ENCODE measurements around the gene HIC1. TPM values are rescaled to one million over a fixed set of nuclear protein-coding genes. Genes with fewer than 3 reads are reported as not detected.
A peak's percentile ranks its signal among the peaks of the same experiment; 100 is the strongest.

The HIC1 gene
- total RNA-seq, 4 donors from 2014 or later, result 6.8 to 40.4 (median 12.8) TPM

- H3K36me3 ChIP-seq, result no peaks in the 10 kb centered on the region
- peak overlapping the region in 1 of 4 donors; percentile 17 for H3K27ac ChIP-seq
- H3K27me3 ChIP-seq, result peaks cover 0 to 23% of the 10 kb centered on the region in 2 donors
- H3K4me1 ChIP-seq, result peaks cover 0 to 33% (median 24%) of the 10 kb centered on the region in 4 donors
- peak in 2 of 3 donors; percentile 24 to 64 for DNase-seq
- TF ChIP-seq POLR2A (IDR thresholded peaks at IDR 0.05) (no peak), CTCF (IDR thresholded peaks at IDR 0.05) (peak in 1 of 6 experiments; percentile 6)
- peak overlapping the region; percentile 33 to 63 (median 60) for H3K4me3 ChIP-seq
- H3K9me3 ChIP-seq, result no peaks in the 10 kb centered on the region
These were observed 31.0 kb upstream of the HIC1 start for GRCh38 chr17:2023692-2024571.

GRCh38 chr17:2024572-2025219 lies 30.2 kb upstream of the HIC1 start:
- peak overlapping the region; percentile 33 to 63 (median 60) for H3K4me3 ChIP-seq
- peaks cover 0 to 23% of the 10 kb centered on the region in 2 donors for H3K27me3 ChIP-seq
- no peaks in the 10 kb centered on the region for H3K9me3 ChIP-seq
- no peak for DNase-seq
- no peaks in the 10 kb centered on the region for H3K36me3 ChIP-seq
- TF ChIP-seq POLR2A (IDR thresholded peaks at IDR 0.05), result no peak
- no peak for TF ChIP-seq CTCF (IDR thresholded peaks at IDR 0.05)
- peaks cover 0 to 36% (median 24%) of the 10 kb centered on the region in 4 donors for H3K4me1 ChIP-seq
- peak overlapping the region in 1 of 4 donors; percentile 28 for H3K27ac ChIP-seq

- Histone ChIP-seq H3K36me3 (no peaks in the 10 kb centered on the region), H3K4me3 (peak within 1 kb of the TSS; percentile 33 to 63 (median 60)), H3K27ac (peak within 1 kb of the TSS in 1 of 4 donors; percentile 28), H3K4me1 (peaks cover 0 to 37% (median 24%) of the 10 kb centered on the region in 4 donors), H3K27me3 (peaks cover 0 to 23% of the 10 kb centered on the region in 2 donors), H3K9me3 (no peaks in the 10 kb centered on the region)
- TF ChIP-seq POLR2A (IDR thresholded peaks at IDR 0.05), result no peak
- no peak for TF ChIP-seq CTCF (IDR thresholded peaks at IDR 0.05)
- DNase-seq, result peak; percentile 52 to 79 (median 60)
These were observed 29.7 kb upstream of the HIC1 start, which contains the start of gene RTN4RL1 for GRCh38 chr17:2025220-2025621. Gene RTN4RL1, minus strand, starts transcription at chr17:2025334. Its CDS starts 469 bp downstream, at chr17:2024865.

GRCh38 chr17:2025622-2026309 lies 29.1 kb upstream of the HIC1 start:
- H3K4me1 ChIP-seq, result peaks cover 1 to 40% (median 27%) of the 10 kb centered on the region in 4 donors
- peak in 2 of 3 donors; percentile 80 to 81 for DNase-seq
- no peak for TF ChIP-seq POLR2A (IDR thresholded peaks at IDR 0.05)
- TF ChIP-seq CTCF (IDR thresholded peaks at IDR 0.05), result peak in 4 of 6 experiments; percentile 34 to 67 (median 64)
- H3K9me3 ChIP-seq, result no peaks in the 10 kb centered on the region
- H3K36me3 ChIP-seq, result no peaks in the 10 kb centered on the region
- H3K4me3 ChIP-seq, result peak overlapping the region; percentile 33 to 63 (median 60)
- no peak overlapping the region for H3K27ac ChIP-seq
- H3K27me3 ChIP-seq, result peaks cover 0 to 23% of the 10 kb centered on the region in 2 donors

Data from Peyer's patch (tissue), 4 donors.